GM19328 (cell line): ENCODE measurements around the gene CPZ.
"Not testable (repeated sequence)": the region's sequence is repeated elsewhere in the genome, so short reads cannot be mapped to it uniquely, and the experiment has no call there.

Source experiments
- ATAC-seq: cut with Tn5 transposase; IDR thresholded peaks from one replicate; pipeline ENCODE4 v1.9.1; 2021; ENCODE audit warnings: mild to moderate bottlenecking, moderate library complexity; ENCODE audit not compliant: unreplicated experiment

The CPZ gene

DNA sequence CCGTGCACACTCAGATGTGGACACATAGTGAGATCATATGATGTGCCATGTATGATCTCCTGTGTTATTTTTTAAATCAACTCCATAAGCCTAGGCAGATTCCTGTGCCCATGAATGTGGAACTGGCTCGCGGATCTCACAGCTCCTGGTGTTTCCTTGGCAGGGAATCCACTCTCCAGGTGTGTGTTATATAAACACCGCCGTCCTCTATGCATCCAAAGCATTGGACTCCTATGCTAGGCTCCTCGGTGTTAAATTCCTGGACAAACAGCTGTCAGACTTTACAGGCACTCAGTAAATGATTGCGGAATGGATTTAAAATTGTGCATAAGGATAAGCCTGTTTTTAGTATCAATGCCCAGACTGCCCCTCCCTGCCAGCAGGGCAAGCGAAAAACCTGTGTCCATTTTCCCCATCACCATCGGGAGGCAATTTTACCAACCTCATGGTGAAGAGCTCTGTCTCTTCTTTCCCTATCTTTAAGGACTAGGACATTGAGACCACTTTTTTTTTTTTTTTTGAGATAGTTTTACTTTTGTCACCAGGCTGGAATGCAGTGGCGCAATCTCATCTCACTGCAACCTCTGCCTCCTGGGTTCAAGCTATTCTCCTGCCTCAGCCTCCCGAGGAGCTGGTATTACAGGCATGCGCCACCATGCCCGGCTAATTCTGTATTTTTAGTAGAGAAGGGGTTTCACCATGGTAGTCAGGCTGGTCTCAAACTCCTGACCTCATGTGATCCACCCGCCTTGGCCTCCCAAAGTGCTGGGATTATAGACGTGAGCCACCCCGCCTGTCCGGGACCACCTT, 36.0 kb upstream of the CPZ start:
- no peak for ATAC-seq

DNA sequence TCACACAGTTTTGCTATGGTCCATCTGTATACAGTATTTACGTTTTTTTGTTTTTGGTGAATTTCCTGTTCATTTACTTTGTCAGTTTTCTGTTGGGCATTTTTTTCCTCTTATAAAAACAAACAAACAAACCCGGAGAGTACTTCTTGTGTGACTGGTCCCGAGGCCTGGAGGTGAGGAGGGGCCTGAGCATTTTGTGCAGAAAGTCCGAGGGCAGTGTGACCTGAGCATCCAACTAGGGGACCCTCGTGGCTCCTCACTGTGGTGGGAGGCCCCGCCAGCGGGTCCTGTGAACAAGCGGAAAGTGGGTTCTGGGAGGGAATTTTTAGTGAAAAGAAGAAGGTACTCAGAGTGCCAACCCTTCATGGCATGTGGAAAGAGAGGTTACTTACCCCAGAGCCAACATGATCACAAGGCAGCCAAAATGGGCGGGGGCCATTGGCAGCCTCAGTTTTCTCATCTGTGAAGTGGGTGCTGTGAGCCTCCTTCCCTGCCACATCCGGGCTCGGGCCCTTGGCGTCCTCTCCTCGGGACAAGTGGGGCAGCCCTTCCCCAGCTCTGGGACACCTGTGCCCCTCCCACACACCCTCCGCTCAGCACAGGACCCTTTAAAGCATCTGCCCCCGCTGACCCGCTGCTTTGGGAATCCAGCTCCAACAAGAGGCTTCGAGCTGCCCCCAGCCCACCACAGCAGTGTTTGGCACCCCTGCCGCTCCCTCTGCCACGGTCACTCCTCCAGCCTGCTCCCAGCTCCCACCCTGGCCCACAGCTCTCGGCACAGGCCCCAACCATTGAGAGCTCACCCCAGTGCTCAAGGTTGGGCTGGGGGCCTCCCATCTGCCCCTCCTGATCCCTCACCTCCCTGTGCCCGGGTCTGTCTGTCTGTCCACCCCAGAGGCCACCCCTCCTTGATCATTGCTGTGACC, 35.2 kb upstream of the CPZ start:
- ATAC-seq, result no peak

- no peak for ATAC-seq
These were observed 34.2 kb upstream of the CPZ start for GRCh38 chr4:8558080-8558960.

- no peak for ATAC-seq
These were observed 33.6 kb upstream of the CPZ start for GRCh38 chr4:8559011-8559410.

DNA sequence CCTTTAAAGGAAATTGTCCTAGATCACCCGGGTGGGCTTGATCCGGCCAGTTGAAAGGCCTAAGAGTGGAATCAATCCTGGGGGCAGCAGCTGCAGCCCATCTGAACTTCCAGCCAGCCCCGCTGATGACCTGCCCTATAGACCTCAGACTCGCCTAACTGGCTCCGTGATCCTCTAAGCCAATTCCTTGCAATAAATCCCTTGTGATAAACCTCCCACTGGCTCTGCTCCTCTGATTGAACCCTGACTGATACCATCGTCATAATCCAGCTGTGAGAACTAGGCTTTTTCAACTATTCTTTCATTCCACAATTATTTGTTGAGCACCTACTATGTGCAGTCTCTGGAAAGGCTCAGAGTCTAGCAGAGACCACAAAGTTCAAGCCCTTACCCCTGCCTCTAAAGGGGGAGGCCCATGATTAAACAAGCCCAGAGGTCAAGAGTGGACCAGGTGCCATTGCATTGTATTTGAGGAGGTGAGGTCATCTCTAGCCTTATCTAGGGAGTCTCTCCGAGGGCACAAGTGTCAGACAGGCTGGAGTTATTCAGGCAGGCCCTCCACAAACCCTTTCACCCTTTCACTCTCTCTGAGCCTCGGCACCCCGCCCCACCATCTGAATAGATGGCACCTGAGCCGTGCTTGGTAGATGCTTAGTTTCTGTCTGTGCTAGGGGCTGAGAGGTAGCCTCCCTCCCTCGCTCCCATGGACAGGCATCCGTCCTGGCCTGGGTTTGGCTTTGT, 32.9 kb upstream of the CPZ start:
- ATAC-seq, result no peak

- ATAC-seq, result no peak
These were observed 32.1 kb upstream of the CPZ start for GRCh38 chr4:8560265-8561047.

GRCh38 chr4:8564595-8564994, 28.0 kb upstream of the CPZ start:
- no peak for ATAC-seq

- no peak for ATAC-seq
These were observed 24.4 kb upstream of the CPZ start for GRCh38 chr4:8568068-8568668.

DNA sequence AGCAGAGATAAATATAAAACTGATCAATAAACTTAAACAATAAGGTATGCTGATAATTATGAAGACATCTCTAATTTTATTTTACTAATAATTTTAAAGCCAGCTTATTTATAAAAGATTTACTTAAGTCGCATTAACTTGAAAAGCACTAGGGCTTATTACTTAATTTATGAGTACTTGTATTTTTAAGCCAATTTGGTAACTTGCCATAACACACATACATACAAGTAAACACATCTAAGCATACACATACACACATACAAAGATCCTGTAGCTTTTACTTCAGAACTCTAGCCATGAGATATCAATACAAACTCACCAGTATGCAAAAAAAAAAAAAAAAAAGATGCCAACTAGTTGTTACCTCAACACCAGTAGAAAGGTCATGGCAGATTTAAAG, 22.4 kb upstream of the CPZ start:
- no peak for ATAC-seq

DNA sequence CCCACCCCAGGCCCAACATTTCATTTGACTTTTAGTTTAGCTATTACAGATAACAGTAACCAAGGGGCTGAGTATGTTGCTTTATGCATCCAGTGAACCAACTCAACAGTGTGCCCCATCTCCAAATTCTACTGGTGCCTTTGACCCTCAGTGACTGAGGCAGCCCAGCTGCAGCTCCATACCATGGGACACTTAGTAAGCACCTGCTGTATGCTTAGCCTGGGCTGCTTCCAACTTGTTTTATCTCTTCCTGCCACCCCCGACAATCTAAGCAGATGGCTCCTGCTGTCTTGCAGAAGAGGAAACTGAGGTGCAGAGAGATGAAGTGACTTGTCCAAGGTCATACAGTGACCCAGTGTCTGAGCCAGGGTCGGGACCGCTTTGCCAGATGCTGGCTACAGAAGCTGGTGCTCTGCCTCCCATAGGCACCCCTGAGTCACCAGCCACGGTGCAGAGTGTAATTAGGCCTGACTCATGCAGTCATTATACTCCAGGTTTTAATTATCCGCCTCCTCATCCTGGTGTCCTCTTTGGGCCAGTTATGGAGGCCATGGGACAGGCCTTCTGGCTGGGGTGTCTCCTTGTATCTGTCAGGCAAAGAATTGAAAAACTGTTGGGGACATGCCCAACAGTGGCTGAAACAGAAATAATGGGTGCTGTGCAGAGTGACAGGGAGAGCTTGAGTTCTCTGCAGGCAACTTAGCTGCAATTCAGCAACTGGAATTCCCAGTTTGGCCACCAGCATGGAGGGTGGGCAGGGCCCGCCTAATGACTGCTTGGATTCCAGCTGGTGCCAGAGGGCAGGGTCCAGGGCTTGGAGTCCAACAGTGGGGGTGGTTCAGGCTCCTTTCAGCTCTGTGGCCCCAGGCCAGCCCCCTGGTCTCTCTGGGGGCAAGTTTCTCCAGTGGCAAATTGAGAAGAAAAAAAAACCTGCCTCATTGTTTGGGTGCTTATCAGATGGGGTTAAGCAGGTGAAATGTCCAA, 20.6 kb upstream of the CPZ start:
- no peak for ATAC-seq

- no peak for ATAC-seq
These were observed 19.3 kb upstream of the CPZ start for GRCh38 chr4:8573266-8573665.

DNA sequence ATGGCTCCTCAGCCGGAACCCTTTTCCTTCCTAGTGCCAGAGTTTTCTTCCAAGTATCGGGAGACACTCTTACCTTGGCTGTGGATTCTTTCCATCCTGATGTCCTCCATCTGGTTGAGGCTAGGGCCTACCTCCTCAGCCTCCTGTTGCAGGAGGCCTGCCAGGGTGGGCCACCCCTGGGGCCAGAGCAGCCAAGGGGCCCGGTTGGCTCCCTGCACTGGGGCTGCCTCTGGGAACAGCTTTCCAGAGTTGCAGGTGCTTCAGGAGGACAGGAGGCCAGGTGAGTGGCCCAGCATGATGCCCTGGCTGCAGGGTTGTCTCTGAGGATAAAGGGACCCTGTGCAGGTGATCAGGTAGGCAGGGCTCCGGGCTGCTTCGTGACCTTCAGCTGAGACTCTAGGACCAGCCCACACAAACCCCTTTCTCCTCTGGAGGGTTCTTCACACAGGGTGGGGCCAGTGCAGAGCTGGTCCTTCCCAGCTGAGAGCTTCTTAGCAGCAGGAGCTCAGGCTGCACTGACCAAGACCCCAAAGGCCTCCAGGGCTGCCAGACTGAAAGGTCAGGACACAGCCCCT, 17.7 kb upstream of the CPZ start:
- no peak for ATAC-seq

GRCh38 chr4:8575457-8575856, 17.1 kb upstream of the CPZ start:
- no peak for ATAC-seq

GRCh38 chr4:8576591-8576990, 16.0 kb upstream of the CPZ start:
- ATAC-seq, result not testable (repeated sequence)

GRCh38 chr4:8577046-8577445, 15.5 kb upstream of the CPZ start:
- ATAC-seq, result no peak

- ATAC-seq, result no peak
These were observed 14.6 kb upstream of the CPZ start for GRCh38 chr4:8577972-8578371.

DNA sequence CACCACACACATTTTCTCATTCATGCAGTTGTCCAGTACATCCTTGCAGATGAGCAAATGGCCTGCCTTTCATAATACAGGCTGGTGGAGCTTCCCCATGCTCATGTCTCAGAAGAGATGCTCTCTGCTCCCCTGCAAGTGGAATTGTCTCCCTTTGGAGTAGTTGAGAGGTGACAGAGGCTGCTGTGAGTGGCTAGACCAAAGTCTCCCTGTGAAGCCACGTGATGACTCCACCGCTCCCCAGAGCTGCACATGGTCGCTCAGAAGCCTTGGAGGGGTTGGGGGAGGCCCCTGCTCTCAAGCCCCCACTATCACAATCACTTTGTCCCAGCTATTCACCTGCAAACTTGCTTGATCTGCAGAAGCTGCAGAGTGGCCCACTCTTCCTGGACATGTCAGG, 13.8 kb upstream of the CPZ start:
- no peak for ATAC-seq
